OCI-LY1 (cell line): ENCODE data around the gene TUBAL3.

ENCODE experiments used
- H2AFZ ChIP-seq: fragments of 200-600 bp; sonication (generic), shearing (Covaris generic); 2 replicates; pipeline ENCODE4 v1.6.0; 2014; ENCODE audit warnings: antibody characterized with exemption, mild to moderate bottlenecking, low read length
- H3F3A ChIP-seq: fragments of 200-600 bp; sonication (generic), shearing (Covaris generic); 2 replicates; pipeline ENCODE4 v1.6.0; 2014; ENCODE audit warnings: mild to moderate bottlenecking, antibody characterized with exemption, low read length, moderate library complexity; ENCODE audit not compliant: insufficient read depth
- H3K27ac ChIP-seq: fragments of 200-600 bp; sonication (generic); 2 replicates; pipeline ENCODE4 v1.5.1; 2014; ENCODE audit warnings: low read length, mixed run types, mild to moderate bottlenecking, low read depth; ENCODE audit not compliant: poor library complexity, severe bottlenecking
- H3K27me3 ChIP-seq: fragments of 200-600 bp; sonication (generic); 2 replicates; pipeline ENCODE4 v1.6.0; 2014; ENCODE audit warnings: antibody characterized with exemption, mild to moderate bottlenecking, low read length, moderate library complexity; ENCODE audit not compliant: insufficient read depth
- H3K36me3 ChIP-seq: fragments of 200-600 bp; sonication (generic); 2 replicates; pipeline ENCODE4 v1.6.1; 2014; ENCODE audit warnings: mild to moderate bottlenecking, antibody characterized with exemption, low read length, moderate library complexity, mixed read lengths; ENCODE audit not compliant: insufficient read depth
- H3K4me1 ChIP-seq: fragments of 200-600 bp; sonication (generic); 2 replicates; pipeline ENCODE4 v1.5.1; 2014; ENCODE audit warnings: mild to moderate bottlenecking, low read length, moderate library complexity; ENCODE audit not compliant: insufficient read depth, severe bottlenecking
- H3K4me2 ChIP-seq: fragments of 200-600 bp; sonication (generic), shearing (Covaris generic); 2 replicates; pipeline ENCODE4 v1.6.1; 2014; ENCODE audit warnings: low read length
- H3K4me3 ChIP-seq: fragments of 200-600 bp; sonication (generic); 2 replicates; pipeline ENCODE4 v1.5.1; 2014; ENCODE audit warnings: low read length, low read depth, mild to moderate bottlenecking, mixed read lengths; ENCODE audit not compliant: poor library complexity, severe bottlenecking
- H3K79me2 ChIP-seq: fragments of 200-600 bp; shearing (Covaris generic); 2 replicates; pipeline ENCODE4 v1.6.1; 2016; ENCODE audit warnings: mixed run types, low read length, mixed read lengths; ENCODE audit not compliant: insufficient read depth
- H3K9ac ChIP-seq: fragments of 200-600 bp; sonication (generic), shearing (Covaris generic); 2 replicates; pipeline ENCODE4 v1.6.1; 2014; ENCODE audit warnings: mild to moderate bottlenecking, low read length, mixed read lengths
- H3K9me2 ChIP-seq: fragments of 200-600 bp; sonication (generic), shearing (Covaris generic); 2 replicates; pipeline ENCODE4 v1.6.1; 2014; ENCODE audit warnings: low read depth, mild to moderate bottlenecking, low read length, mixed read lengths
- H3K9me3 ChIP-seq: fragments of 200-600 bp; shearing (Covaris generic); 2 replicates; pipeline ENCODE4 v1.6.1; 2014; ENCODE audit warnings: low read length, mixed read lengths
- H4K20me1 ChIP-seq: fragments of 200-600 bp; sonication (generic), shearing (Covaris generic); 2 replicates; pipeline ENCODE4 v1.6.0; 2016; ENCODE audit warnings: mild to moderate bottlenecking, low read length; ENCODE audit not compliant: insufficient read depth
- EZH2 ChIP-seq: fragments of 200-600 bp; sonication (generic), shearing (Covaris generic); IDR thresholded peaks from 2 replicates; pipeline ENCODE4 v1.8.0; 2017; ENCODE audit warnings: borderline replicate concordance, mixed run types, mild to moderate bottlenecking, antibody characterized with exemption, low read length, moderate library complexity, mixed read lengths
- TF ChIP-seq, protein P1 (sequence below): fragments of 200-600 bp; sonication (generic), shearing (Covaris generic); IDR thresholded peaks from 2 replicates; pipeline ENCODE4 v1.5.1; 2017; ENCODE audit warnings: mild to moderate bottlenecking, antibody characterized with exemption, low read length, moderate library complexity, mixed read lengths

TUBAL3 gene

DNA sequence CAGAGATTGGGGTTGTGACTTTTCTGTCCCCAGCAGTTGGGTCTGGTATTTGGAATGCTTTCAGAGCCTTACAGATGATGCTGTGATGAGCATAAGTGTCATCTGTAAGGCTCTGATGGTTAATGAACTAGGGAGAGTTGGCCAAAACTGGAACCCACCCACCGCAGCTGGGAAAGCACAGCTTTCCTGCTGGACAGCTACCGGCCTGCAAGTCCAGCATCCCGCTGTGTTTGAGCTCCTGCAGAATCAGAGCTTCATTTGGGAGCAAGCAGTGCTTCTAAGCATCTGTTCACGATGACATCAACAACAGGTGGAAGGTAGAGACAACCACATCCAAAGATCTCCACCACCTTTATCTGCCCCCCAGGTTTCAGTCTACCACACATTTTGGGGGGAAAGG is 28.2 kb downstream of the TUBAL3 start:
- H3K79me2 ChIP-seq: no peaks in the 10 kb centered on the region
- H3K4me1 ChIP-seq: no peaks in the 10 kb centered on the region
- no peaks in the 10 kb centered on the region for H3K9me3 ChIP-seq
- no peaks in the 10 kb centered on the region; the same call in 1 of the 2 replicates for H3K27me3 ChIP-seq
- no peak overlapping the region for H2AFZ ChIP-seq
- H3F3A ChIP-seq: no peaks in the 10 kb centered on the region
- H3K27ac ChIP-seq: no peak overlapping the region
- TF ChIP-seq EZH2: no peak
- TF ChIP-seq, protein P1, sequence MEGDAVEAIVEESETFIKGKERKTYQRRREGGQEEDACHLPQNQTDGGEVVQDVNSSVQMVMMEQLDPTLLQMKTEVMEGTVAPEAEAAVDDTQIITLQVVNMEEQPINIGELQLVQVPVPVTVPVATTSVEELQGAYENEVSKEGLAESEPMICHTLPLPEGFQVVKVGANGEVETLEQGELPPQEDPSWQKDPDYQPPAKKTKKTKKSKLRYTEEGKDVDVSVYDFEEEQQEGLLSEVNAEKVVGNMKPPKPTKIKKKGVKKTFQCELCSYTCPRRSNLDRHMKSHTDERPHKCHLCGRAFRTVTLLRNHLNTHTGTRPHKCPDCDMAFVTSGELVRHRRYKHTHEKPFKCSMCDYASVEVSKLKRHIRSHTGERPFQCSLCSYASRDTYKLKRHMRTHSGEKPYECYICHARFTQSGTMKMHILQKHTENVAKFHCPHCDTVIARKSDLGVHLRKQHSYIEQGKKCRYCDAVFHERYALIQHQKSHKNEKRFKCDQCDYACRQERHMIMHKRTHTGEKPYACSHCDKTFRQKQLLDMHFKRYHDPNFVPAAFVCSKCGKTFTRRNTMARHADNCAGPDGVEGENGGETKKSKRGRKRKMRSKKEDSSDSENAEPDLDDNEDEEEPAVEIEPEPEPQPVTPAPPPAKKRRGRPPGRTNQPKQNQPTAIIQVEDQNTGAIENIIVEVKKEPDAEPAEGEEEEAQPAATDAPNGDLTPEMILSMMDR: no peak
- no peaks in the 10 kb centered on the region for H4K20me1 ChIP-seq
- no peak overlapping the region for H3K4me2 ChIP-seq
- no peak overlapping the region for H3K9ac ChIP-seq
- H3K9me2 ChIP-seq: no peaks in the 10 kb centered on the region
- no peak overlapping the region for H3K4me3 ChIP-seq
- H3K36me3 ChIP-seq: no peaks in the 10 kb centered on the region

DNA sequence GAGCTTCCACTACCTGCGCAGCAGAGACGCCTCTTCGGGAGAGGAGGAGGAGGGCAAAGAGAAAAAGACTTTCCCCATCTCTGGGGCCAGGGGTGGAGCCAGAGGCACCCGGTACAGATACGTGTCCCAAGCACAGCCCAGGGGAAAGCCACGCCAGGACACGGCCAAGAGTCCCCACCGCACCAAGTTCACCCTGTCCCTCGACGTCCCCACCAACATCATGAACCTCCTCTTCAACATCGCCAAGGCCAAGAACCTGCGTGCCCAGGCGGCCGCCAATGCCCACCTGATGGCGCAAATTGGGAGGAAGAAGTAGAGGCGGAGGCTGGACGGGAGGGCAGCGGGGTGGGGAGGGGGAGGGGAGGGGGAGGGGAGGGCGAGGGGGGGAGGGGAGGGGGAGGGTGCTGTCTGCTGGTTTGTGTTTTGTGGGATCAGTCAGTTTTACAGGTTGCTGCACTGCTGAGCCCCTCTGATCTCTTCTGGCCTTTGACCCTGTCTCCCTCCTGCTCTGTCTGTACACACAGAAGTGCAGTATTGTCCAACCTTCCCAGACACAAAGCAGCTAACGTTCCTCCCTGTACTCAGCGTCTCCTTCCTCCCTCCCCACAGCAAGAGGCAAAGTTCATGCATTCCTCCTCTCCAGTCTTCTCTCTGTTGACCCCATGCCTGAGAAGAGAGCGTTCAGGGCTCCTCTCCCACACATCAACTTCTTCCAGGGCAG is 30.6 kb downstream of the TUBAL3 start:
- no peaks in the 10 kb centered on the region for H3K36me3 ChIP-seq
- H3K4me3 ChIP-seq: no peak overlapping the region
- no peak overlapping the region for H3K27ac ChIP-seq
- H3K9ac ChIP-seq: no peak overlapping the region
- H3K4me1 ChIP-seq: no peaks in the 10 kb centered on the region
- TF ChIP-seq, protein P1: no peak
- TF ChIP-seq EZH2: no peak
- H3K4me2 ChIP-seq: no peak overlapping the region
- H3K9me3 ChIP-seq: no peaks in the 10 kb centered on the region
- no peaks in the 10 kb centered on the region for H3K9me2 ChIP-seq
- no peak overlapping the region for H2AFZ ChIP-seq
- no peaks in the 10 kb centered on the region for H4K20me1 ChIP-seq
- H3K79me2 ChIP-seq: no peaks in the 10 kb centered on the region
- peaks cover 3% of the 10 kb centered on the region; the same call in 1 of the 2 replicates for H3F3A ChIP-seq
- H3K27me3 ChIP-seq: no peaks in the 10 kb centered on the region; the same call in 1 of the 2 replicates

DNA sequence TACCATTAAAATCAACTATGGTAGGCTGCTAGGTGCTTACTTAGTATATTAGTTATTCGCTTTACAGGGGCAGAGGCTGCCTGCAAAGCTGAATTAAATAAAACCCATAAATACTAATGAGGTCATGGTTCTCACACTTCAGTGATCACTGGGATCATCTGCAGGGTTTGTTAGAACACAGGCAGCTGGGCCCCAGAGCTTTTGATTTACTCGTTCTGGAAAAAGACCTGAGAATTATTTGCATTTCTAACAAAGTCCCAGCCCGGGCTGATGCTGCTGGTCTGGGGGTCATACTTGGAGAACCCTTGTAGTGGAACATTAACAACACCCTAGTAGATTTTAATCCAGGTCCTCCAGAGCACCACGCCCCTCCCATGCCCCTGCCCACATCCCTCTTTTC is 31.3 kb downstream of the TUBAL3 start:
- H3K9ac ChIP-seq: no peak overlapping the region
- H3K4me1 ChIP-seq: no peaks in the 10 kb centered on the region
- no peak overlapping the region for H3K4me3 ChIP-seq
- no peaks in the 10 kb centered on the region for H3K9me2 ChIP-seq
- no peaks in the 10 kb centered on the region for H3K9me3 ChIP-seq
- TF ChIP-seq EZH2: no peak
- TF ChIP-seq, protein P1: no peak
- no peaks in the 10 kb centered on the region for H3K79me2 ChIP-seq
- H3K4me2 ChIP-seq: no peak overlapping the region
- peaks cover 3% of the 10 kb centered on the region; the same call in 1 of the 2 replicates for H3F3A ChIP-seq
- H4K20me1 ChIP-seq: no peaks in the 10 kb centered on the region
- H3K27me3 ChIP-seq: no peaks in the 10 kb centered on the region; the same call in 1 of the 2 replicates
- H3K36me3 ChIP-seq: no peaks in the 10 kb centered on the region
- no peak overlapping the region for H2AFZ ChIP-seq
- no peak overlapping the region for H3K27ac ChIP-seq
